Measurements from ENCODE around the gene MFN2.
A peak's percentile ranks its signal among the peaks of the same experiment; 100 is the strongest.

The MFN2 gene

GRCh38 chr1:11960715-11961114 lies 19.5 kb upstream of the MFN2 start:
- DNase-seq, result peak; percentile 81 to 91 (median 90)

- DNase-seq, result peak; percentile 55 to 83 (median 76)
Measured at GRCh38 chr1:11961230-11961629, 19.0 kb upstream of the MFN2 start.

DNA sequence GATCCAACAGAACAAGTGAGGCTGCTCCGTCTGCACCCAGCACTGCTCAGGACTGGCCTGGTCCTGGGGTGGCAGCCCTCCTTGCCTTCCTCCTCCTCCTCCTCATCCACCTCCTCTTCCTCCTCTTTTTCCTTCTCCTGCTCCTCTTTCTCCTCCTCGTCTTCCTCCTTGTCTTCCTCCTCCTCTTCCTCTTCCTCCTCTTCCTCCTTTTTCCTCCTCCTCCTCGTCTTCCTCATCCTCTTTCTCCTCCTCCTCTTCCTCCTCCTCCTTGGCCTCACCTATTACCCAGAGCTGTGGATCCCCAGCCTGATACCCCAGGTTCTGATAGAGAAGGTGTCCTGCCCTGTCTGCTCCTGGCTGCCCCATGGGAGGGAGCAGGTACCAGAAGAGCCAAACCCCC lies 16.6 kb upstream of the MFN2 start:
- no peak for DNase-seq

- no peak for DNase-seq
Measured at GRCh38 chr1:11964656-11965055, 15.6 kb upstream of the MFN2 start.

DNA sequence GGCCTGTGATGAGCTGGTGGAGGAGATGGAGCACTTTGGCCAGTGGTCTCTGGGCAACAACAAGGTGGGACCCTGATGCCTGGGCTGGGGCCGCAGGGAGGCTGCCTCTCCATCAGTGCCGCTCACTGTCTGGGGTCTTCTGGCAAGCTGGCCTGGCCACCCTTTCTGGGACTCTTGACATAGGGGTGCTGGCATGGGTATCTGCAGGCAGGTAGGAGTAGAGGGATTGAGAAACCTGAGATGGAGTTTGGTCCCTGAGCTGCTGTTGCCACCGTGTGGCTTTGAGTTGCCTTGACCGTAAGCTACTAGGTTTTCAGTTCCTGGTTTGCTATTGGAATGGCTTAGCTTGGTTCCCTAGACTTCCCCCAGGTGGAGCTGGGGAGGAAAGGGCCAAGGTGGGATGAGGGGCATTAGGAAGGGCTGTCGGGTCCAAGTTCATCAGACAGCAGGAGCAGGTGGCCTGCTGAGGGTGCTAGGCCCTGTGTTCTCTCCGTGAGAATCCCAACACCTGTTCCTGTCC lies 13.2 kb upstream of the MFN2 start:
- DNase-seq, result peak; percentile 11 to 47 (median 37)

- no peak for DNase-seq
Measured at GRCh38 chr1:11970441-11971185, 9.6 kb upstream of the MFN2 start.

GRCh38 chr1:11977625-11978024 lies 2.6 kb upstream of the MFN2 start:
- DNase-seq, result no peak

DNA sequence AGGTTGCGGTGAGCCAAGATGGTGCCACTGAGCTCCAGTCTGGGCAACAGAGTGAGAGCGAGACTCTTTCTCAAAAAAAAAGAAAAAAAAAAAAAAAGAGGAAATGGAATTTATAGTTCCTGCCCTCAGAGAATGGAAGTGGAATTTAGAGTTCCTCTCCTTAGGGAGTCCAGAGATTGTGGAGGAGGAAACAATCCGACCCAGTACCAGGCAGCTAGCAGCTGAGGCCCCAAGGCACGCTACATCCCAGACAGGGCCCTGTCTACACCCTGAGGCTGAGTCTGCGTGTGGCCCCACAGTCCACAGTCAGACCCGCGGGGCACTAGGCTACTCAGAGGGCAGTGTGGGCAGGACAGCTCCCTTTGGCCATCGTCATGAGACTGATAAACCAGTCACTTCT lies 1.9 kb upstream of the MFN2 start:
- peak; percentile 43 to 74 (median 66) for DNase-seq

DNA sequence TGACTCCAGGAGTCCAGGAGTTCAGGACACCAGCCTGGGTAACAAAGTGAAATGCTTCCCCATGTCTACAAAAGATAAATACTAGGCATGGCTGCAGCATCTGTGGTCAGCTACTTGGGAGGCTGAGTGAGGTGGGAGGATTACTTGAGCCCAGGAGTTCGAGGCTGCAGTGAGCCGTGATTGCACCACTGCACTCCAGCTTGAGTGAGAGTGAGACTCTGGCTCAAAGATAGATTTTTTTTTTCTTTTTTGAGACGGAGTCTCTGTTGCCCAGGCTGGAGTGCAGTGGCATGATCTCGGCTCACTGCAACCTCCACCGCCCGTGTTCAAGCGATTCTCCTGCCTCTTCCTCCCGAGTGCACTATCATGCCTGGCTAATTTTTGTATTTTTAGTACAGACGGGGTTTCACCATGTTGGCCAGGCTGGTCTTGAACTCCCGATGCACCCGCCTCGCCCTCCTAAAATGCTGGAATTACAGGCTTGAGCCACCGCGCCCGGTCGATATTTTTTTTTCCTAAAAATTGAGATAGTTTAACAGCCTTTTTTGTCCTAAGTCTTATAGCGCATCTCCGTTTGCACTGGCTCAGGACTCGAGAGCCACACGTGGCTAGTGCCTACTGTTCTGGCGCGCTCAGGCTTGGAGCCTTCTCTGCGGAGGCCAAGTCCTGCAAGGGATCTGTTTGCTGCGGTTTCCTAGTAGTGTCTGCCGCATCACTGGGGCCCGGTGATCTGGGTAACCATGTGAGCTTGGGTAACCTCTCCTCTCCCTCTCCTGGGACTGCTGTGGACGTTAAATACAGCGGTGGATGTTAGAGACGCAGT lies 1.0 kb upstream of the MFN2 start:
- no peak for DNase-seq

GRCh38 chr1:11980676-11980972 lies 380 bp downstream of the MFN2 start:
- DNase-seq, result no peak

DNA sequence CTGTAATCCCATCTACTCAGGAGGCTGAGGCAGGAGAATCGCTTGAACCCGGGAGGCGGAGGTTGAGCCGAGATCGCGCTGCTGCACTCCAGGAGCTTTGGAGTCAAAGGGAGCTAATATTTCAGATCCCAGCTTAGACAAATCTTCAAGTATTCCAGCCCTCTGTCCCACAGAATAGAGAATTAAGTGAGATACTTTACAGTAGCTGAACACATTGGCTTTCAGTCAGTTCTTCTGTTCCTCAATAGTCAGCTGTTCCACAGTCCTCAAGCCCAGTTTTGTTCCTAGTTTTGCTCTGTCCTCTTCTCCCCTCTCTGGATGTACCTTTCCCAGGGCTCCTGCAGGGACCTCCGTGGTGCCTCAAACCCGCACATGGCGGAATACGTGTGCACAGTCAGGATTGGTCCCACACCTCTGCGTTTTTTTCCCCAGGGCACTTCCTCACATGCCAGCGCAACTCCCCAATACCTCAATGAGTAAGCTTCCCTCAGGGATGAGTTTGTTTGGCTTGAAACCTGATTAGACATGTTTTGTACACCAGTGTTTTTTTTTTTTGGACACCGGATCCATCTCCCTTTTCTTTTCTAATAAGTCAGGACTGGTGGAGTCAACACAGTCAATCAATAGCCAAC lies 1.2 kb downstream of the MFN2 start:
- DNase-seq, result no peak

DNA sequence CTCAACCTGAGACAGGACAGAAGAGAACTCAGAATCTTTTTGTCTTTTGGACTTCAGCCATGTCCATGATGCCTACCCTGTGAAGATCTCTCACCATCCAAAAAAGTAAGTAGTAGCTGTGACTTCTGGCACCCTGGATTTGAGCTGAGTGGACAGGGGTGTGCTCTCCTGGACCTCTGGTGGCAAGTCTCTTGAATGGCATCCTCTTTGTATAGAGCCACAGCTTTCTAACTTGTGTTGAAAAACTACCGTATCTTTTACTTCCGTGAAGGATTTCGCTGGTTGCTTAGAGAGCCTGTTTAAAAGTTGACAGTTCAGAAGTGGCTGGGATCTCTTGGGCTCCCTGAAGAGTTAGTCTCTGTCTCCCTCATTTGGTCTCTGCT lies 1.8 kb downstream of the MFN2 start:
- DNase-seq, result peak in 2 of 4 experiments; percentile 29 to 54

DNA sequence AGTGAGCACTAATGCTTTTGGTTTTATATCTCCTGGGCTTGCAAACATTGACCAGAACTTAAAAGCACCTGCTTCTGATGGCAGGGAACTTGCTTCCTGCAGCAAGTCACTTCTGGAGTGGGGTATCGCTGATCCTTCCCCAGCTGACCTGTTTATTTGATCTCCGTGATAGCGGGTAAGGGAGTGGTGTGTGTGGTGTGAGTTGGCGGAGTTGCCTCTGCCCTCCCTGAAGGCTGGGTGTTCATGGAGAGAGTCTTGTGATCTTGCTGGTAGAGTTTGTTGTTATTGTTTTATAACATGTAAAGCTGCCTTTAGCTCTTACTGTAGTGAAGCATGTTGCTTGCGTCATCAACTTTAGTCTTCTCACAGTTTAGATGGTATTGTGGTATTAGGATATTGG lies 3.9 kb downstream of the MFN2 start:
- no peak for DNase-seq

DNA sequence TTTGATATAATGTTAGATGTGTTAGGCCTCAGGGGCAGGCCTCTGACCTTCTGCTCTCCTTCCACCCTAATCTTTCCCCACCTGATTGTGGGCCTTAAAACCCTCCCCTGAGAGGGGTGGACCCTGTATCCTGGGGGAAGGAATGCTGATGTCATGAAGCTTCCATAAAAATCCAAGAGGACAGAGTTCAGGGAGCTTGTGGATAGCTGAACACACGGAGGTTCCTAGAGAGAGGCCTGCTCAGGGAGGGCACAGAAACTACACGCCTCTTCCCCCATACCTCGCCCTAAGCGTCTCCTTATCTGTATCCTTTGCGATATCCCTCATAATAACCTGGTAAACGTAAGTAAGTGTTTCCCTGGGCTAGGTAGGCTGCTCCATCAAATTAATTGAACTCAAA lies 4.3 kb downstream of the MFN2 start:
- DNase-seq, result no peak

GRCh38 chr1:11985171-11985570 lies 4.9 kb downstream of the MFN2 start:
- no peak for DNase-seq

DNA sequence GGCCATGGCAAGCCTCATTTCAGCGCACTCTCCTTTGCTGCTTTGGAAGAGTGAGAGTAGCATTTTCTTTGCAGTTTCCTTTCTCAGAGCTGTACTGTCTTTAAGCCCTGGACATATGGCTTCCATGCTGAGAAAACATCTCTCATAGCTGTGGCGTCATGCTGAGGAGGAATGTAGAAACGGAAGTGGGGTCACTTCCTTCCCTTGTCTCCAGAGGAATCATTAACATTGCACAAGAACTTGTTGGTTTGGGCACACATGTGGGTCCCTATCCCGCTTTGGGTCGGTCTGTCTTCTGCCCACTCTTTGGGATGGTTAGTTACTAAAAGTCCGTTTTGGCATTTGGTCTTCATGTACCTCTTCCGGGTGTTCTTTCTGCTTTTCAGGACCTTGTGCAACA lies 5.6 kb downstream of the MFN2 start:
- DNase-seq, result peak; percentile 62 to 89 (median 77)

DNA sequence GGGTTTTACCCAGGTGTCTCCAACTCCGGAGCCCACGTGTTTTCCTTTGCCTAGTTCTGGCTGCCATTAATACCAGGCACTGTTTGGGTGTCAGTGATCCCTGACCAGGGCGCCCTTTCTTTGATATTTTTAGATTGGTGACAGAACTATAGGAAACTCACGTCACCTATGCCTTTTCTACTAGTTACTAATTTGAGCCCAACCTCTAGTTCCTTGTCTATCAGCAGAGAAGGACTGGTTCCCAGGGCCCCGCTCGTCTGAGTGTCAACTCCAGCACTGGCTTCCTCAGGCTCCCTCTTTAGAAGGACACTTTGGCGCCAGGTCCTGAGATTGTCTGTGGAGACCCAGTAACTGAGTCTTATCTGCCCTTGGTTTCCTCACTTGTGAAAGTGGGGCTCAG lies 9.4 kb downstream of the MFN2 start:
- no peak for DNase-seq

GRCh38 chr1:11990303-11991032 lies 10.2 kb downstream of the MFN2 start:
- DNase-seq, result no peak

DNA sequence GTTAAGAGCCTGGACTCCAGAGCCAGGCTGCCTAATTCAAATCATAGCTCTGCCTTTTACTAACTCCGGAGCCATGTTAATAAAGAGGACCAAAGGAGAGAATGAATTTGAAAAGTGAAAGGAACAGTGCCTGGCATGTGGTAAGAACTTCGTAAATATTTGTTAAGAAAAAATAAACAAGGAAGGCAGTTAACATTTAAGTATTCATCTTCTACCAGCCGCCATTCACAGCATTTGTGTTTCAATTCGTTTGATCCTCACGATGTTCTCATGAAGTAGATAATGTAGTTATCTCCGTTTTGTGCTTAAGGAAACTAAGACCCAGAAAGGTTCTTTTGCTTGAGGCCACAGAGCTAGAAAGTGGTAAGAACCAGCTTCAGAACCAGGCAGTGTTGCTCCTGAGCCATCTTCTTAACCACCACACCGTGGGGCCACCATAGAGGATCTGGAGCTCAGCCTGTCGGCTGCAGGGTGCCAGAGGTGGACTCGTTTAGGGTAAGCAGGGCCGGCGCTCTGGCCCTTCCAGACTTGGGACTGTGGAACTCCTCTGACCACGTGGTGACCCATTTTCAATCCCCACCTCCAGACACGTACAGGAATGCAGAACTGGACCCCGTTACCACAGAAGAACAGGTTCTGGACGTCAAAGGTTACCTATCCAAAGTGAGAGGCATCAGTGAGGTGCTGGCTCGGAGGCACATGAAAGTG lies 11.9 kb downstream of the MFN2 start:
- DNase-seq, result no peak

GRCh38 chr1:11997081-11997850 lies 17.0 kb downstream of the MFN2 start:
- no peak for DNase-seq

GRCh38 chr1:11998636-11999035 lies 18.4 kb downstream of the MFN2 start:
- no peak for DNase-seq

Measured in suppressor macrophage (primary cell).